Endodermal cell (in vitro differentiated cells): Measurements from ENCODE around the gene PRPF6. TPM values are rescaled to one million over a fixed set of nuclear protein-coding genes. Genes with fewer than 3 reads are reported as not detected.
A peak's percentile ranks its signal among the peaks of the same experiment; 100 is the strongest.

ENCODE experiments used
- DNase-seq: peaks from one replicate; pipeline ENCODE4 v3.0.0-alpha.2; 2017
- H3K27ac ChIP-seq: 2 replicates; pipeline ENCODE4 v1.5.1; 2013; ENCODE audit warnings: mild to moderate bottlenecking, low read depth, low read length, moderate library complexity
- H3K27me3 ChIP-seq: 2 replicates; pipeline ENCODE4 v1.6.1; 2013; ENCODE audit warnings: mild to moderate bottlenecking, low read length, moderate library complexity; ENCODE audit not compliant: insufficient read depth, control insufficient read depth, poor library complexity, severe bottlenecking
- H3K36me3 ChIP-seq: 2 replicates; pipeline ENCODE4 v1.7.0; 2013; ENCODE audit warnings: mild to moderate bottlenecking, low read length, moderate library complexity; ENCODE audit not compliant: control insufficient read depth, insufficient read depth
- H3K4me1 ChIP-seq: one replicate; pipeline ENCODE4 v1.7.0; 2013; ENCODE audit warnings: low read length; ENCODE audit not compliant: control insufficient read depth, insufficient read depth
- H3K4me3 ChIP-seq: 2 replicates; pipeline ENCODE4 v1.5.1; 2013; ENCODE audit warnings: mild to moderate bottlenecking, low read length, moderate library complexity
- H3K9ac ChIP-seq: 2 replicates; pipeline ENCODE4 v1.6.1; 2013; ENCODE audit warnings: mild to moderate bottlenecking, low read length, moderate library complexity; ENCODE audit not compliant: poor library complexity, severe bottlenecking; ENCODE audit errors: extremely low read depth
- H3K9me3 ChIP-seq: 2 replicates; pipeline ENCODE4 v1.6.1; 2013; ENCODE audit warnings: mild to moderate bottlenecking, low read length, moderate library complexity; ENCODE audit not compliant: control insufficient read depth
- H3K27ac Mint-ChIP-seq: 2 replicates; pipeline ENCODE4 v1.8.0; 2020; ENCODE audit warnings: mixed read lengths
- H3K27me3 Mint-ChIP-seq: 2 replicates; pipeline ENCODE4 v1.8.0; 2021; ENCODE audit warnings: mild to moderate bottlenecking, mixed read lengths; ENCODE audit not compliant: insufficient read depth
- H3K36me3 Mint-ChIP-seq: 2 replicates; pipeline ENCODE4 v1.8.0; 2020; ENCODE audit warnings: low read depth, mixed read lengths
- H3K4me1 Mint-ChIP-seq: 2 replicates; pipeline ENCODE4 v1.8.0; 2020; ENCODE audit warnings: mixed read lengths
- H3K4me3 Mint-ChIP-seq: 2 replicates; pipeline ENCODE4 v1.8.0; 2020; ENCODE audit warnings: mild to moderate bottlenecking, moderate library complexity, mixed read lengths
- H3K9me3 Mint-ChIP-seq: 2 replicates; pipeline ENCODE4 v1.8.0; 2020; ENCODE audit warnings: mild to moderate bottlenecking, mixed read lengths
- CTCF ChIP-seq: fragments of 200-600 bp; sonication (generic); conservative IDR thresholded peaks from 2 replicates; pipeline ENCODE4 v1.5.0; 2021; ENCODE audit warnings: antibody characterized with exemption, mild to moderate bottlenecking
- WGBS, 2 experiments: methylation state at CpG; one replicate each; pipeline versions ENCODE4 v1.1.5 to v1.1.7; 2013; ENCODE audit warnings: missing lambda C conversion rate in 2 of 2, mixed read lengths in 1 of 2; ENCODE audit not compliant: insufficient coverage in 1 of 2, insufficient read length in 1 of 2; 5-methylcytosine and 5-hydroxymethylcytosine counted together
- total RNA-seq, 2 donors: library from RNA; stranded (reverse); fragmentation: NEBNext Ultra II Directional in 1 of 2; extraction: Animal tissue kit (Norgen Biotek cat#: 25700) in 1 of 2; gene quantifications; 2 replicates in 1 of 2; 3 replicates in 1 of 2; pipeline ENCODE4 v1.2.1, GENCODE V29; 2021

Gene PRPF6
- total RNA-seq, 2 donors from 2014 or later = 73.3 to 73.9 TPM

GRCh38 chr20:64077541-64077875 lies 96.6 kb downstream of the PRPF6 start:
- no peak overlapping the region for H3K4me3 Mint-ChIP-seq

GRCh38 chr20:64077876-64078551 lies 97.1 kb downstream of the PRPF6 start:
- no peak overlapping the region for H3K27ac ChIP-seq
- H3K27ac Mint-ChIP-seq = no peak overlapping the region
- H3K4me1 ChIP-seq = no peaks in the 10 kb centered on the region
- no peaks in the 10 kb centered on the region for H3K36me3 ChIP-seq
- H3K27me3 Mint-ChIP-seq = peaks cover 20% of the 10 kb centered on the region
- H3K36me3 Mint-ChIP-seq = peaks cover 3% of the 10 kb centered on the region
- H3K9ac ChIP-seq = no peak overlapping the region
- peaks cover 15% of the 10 kb centered on the region for H3K4me1 Mint-ChIP-seq
- no peaks in the 10 kb centered on the region for H3K9me3 Mint-ChIP-seq
- peak; percentile 68 for DNase-seq
- H3K27me3 ChIP-seq = peaks cover 6% of the 10 kb centered on the region
- 87 to 88% methylated on average over 12 to 15 of the region's 15 CpGs for WGBS, 2 experiments
- H3K9me3 ChIP-seq = no peaks in the 10 kb centered on the region
- H3K4me3 Mint-ChIP-seq = peak overlapping the region; percentile 57
- H3K4me3 ChIP-seq = peak overlapping the region; percentile 84
- no peak for TF ChIP-seq CTCF

More at GRCh38 chr20:64077541-64077875, 96.6 kb downstream of the PRPF6 start:
- no peak for TF ChIP-seq CTCF
- Mint-ChIP-seq H3K9me3 (no peaks in the 10 kb centered on the region), H3K27me3 (peaks cover 16% of the 10 kb centered on the region), H3K36me3 (peaks cover 4% of the 10 kb centered on the region), H3K4me1 (peaks cover 14% of the 10 kb centered on the region), H3K27ac (no peak overlapping the region)
- no peak overlapping the region for H3K4me3 ChIP-seq
- peaks cover 1% of the 10 kb centered on the region for H3K27me3 ChIP-seq
- H3K36me3 ChIP-seq = no peaks in the 10 kb centered on the region
- 95 to 100% methylated on average over 4 to 7 of the region's 7 CpGs for WGBS, 2 experiments
- no peaks in the 10 kb centered on the region for H3K9me3 ChIP-seq
- H3K27ac ChIP-seq = no peak overlapping the region
- DNase-seq = no peak
- no peak overlapping the region for H3K9ac ChIP-seq
- H3K4me1 ChIP-seq = no peaks in the 10 kb centered on the region

GRCh38 chr20:64078934-64079272 lies 98.0 kb downstream of the PRPF6 start:
- 54% methylated on average over 3 to 4 of the region's 4 CpGs for WGBS, 2 experiments
- Histone ChIP-seq H3K27ac (no peak overlapping the region), H3K4me1 (no peaks in the 10 kb centered on the region), H3K27me3 (peaks cover 12% of the 10 kb centered on the region), H3K9me3 (no peaks in the 10 kb centered on the region), H3K9ac (peak overlapping the region; percentile 71), H3K4me3 (peak overlapping the region; percentile 84), H3K36me3 (no peaks in the 10 kb centered on the region)
- H3K27me3 Mint-ChIP-seq = peaks cover 22% of the 10 kb centered on the region
- H3K9me3 Mint-ChIP-seq = no peaks in the 10 kb centered on the region
- H3K36me3 Mint-ChIP-seq = no peaks in the 10 kb centered on the region
- peaks cover 15% of the 10 kb centered on the region for H3K4me1 Mint-ChIP-seq
- H3K27ac Mint-ChIP-seq = no peak overlapping the region
- TF ChIP-seq CTCF = no peak
- DNase-seq = no peak
- H3K4me3 Mint-ChIP-seq = peak overlapping the region; percentile 57
